ENCODE measurements around the gene BMP10.

BMP10 gene

DNA sequence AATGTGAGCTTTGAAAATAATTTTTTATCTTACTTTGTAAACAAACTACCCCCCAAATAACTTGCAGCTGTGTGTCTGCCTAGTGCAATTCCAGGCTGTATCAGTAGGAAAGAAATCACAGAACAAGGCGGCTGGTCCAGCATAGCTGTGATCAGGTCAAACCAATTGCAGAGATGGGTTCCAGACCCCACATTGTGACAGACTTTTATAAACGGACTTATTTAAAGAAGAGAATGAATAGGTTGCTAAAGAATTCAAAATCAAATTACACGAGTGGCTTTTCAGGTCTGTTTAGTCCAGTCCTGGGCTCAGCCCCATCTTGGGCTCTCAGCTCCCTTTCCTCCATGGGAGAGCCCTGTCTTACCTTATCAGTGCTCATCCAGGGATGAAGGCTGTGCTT is 11.1 kb downstream of the BMP10 start:
- H2BK120ac ChIP-seq (ENCODE audit: low read depth, low read length) = peak overlapping the region; percentile 45
- H4K91ac ChIP-seq (ENCODE audit: low read length) = no peak overlapping the region
- no peak overlapping the region for H3K27ac ChIP-seq (ENCODE audit: low read length, poor library complexity, severe bottlenecking)
- H2AK5ac ChIP-seq (ENCODE audit: low read length, severe bottlenecking) = no peak overlapping the region
- H3K36me3 ChIP-seq (ENCODE audit: control insufficient read depth in 1 of 2, insufficient read depth in 2 of 2, low read depth in 1 of 2, low read length in 2 of 2) = no peaks in the 10 kb centered on the region
- no peak overlapping the region for H2BK12ac ChIP-seq (ENCODE audit: low read length in 2 of 2)
- H3K18ac ChIP-seq (ENCODE audit: low read depth in 1 of 2, low read length in 2 of 2) = no peak overlapping the region
- H3K4me1 ChIP-seq (ENCODE audit: control insufficient read depth, insufficient read depth, low read depth, low read length) = no peaks in the 10 kb centered on the region
- no peak overlapping the region for H4K8ac ChIP-seq (ENCODE audit: low read length)
- no peak for DNase-seq
- H3K14ac ChIP-seq (ENCODE audit: low read length in 2 of 2) = no peak overlapping the region
- no peak overlapping the region for H3K4me2 ChIP-seq (ENCODE audit: low read length, poor library complexity, severe bottlenecking)
- no peaks in the 10 kb centered on the region for H3K79me1 ChIP-seq (replicated peaks; ENCODE audit: low read length, poor library complexity, severe bottlenecking)
- no peak overlapping the region for H3K9ac ChIP-seq (ENCODE audit: low read length)
- H3K27me3 ChIP-seq (ENCODE audit: control insufficient read depth in 1 of 2, insufficient read depth in 1 of 2, low read length in 2 of 2) = peaks cover 17 to 38% of the 10 kb centered on the region in 2 experiments
- H2BK15ac ChIP-seq (ENCODE audit: low read depth, poor library complexity, severe bottlenecking) = no peak overlapping the region
- no peak overlapping the region for H2AFZ ChIP-seq (ENCODE audit: low read depth, low read length)
- H3K4me3 ChIP-seq (ENCODE audit: insufficient read depth in 1 of 2, low read depth in 1 of 2, low read length in 2 of 2) = no peak overlapping the region
- H3K9me3 ChIP-seq (ENCODE audit: control insufficient read depth, low read length) = no peaks in the 10 kb centered on the region
- no peak overlapping the region for H2BK5ac ChIP-seq (ENCODE audit: low read depth, low read length, poor library complexity, severe bottlenecking)
- 61% methylated on average over 2 of the region's 3 CpGs for WGBS
- H3K4ac ChIP-seq (ENCODE audit: low read depth in 1 of 2, low read length in 2 of 2) = no peak overlapping the region
- no peak overlapping the region for H3K23ac ChIP-seq (ENCODE audit: low read length in 2 of 2)

DNA sequence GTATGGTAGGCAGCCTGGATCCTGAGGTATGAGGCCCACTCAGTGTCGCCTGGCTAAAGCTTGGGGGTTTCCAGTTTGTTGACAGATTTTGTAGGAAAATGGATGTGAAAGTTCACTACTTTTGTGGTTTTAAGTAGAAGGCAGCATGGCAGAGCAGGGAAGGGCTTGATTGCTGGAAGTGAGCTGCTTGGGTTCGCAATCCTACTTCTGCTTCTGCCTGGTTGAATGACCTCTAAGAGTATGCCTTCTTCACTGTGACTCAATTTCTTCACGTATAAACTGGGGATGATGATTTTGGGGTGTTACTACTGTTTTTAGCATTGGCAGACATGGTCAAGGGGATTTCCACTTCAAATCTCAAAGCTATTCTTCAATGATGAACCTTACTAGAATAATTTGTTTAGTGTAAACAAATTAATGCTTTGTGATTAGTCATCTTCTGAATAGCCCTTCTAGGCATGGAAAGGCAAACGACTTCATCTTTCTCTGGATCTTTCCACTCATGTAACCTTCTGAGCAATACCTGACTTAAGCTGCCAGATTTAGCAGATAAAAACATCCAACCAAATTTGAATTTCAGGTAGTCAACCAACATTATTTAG is 13.2 kb downstream of the BMP10 start:
- no peaks in the 10 kb centered on the region for H3K79me1 ChIP-seq (replicated peaks; ENCODE audit: low read length, poor library complexity, severe bottlenecking)
- WGBS = 46% methylated on average over 3 of the region's 4 CpGs
- H2AK5ac ChIP-seq (ENCODE audit: low read length, severe bottlenecking) = no peak overlapping the region
- no peak overlapping the region for H3K9ac ChIP-seq (ENCODE audit: low read length)
- no peak overlapping the region for H3K18ac ChIP-seq (ENCODE audit: low read depth in 1 of 2, low read length in 2 of 2)
- no peak overlapping the region for H3K23ac ChIP-seq (ENCODE audit: low read length in 2 of 2)
- peak overlapping the region in 1 of 2 experiments; percentile 61 for H2BK12ac ChIP-seq (ENCODE audit: low read length in 2 of 2)
- H4K8ac ChIP-seq (ENCODE audit: low read length) = no peak overlapping the region
- H2BK5ac ChIP-seq (ENCODE audit: low read depth, low read length, poor library complexity, severe bottlenecking) = no peak overlapping the region
- H2BK120ac ChIP-seq (ENCODE audit: low read depth, low read length) = no peak overlapping the region
- no peaks in the 10 kb centered on the region for H3K4me1 ChIP-seq (ENCODE audit: control insufficient read depth, insufficient read depth, low read depth, low read length)
- H3K27me3 ChIP-seq (ENCODE audit: control insufficient read depth in 1 of 2, insufficient read depth in 1 of 2, low read length in 2 of 2) = peaks cover 13 to 33% of the 10 kb centered on the region in 2 experiments
- no peak overlapping the region for H3K4me3 ChIP-seq (ENCODE audit: insufficient read depth in 1 of 2, low read depth in 1 of 2, low read length in 2 of 2)
- H3K27ac ChIP-seq (ENCODE audit: low read length, poor library complexity, severe bottlenecking) = no peak overlapping the region
- H4K91ac ChIP-seq (ENCODE audit: low read length) = no peak overlapping the region
- no peak overlapping the region for H2AFZ ChIP-seq (ENCODE audit: low read depth, low read length)
- H3K36me3 ChIP-seq (ENCODE audit: control insufficient read depth in 1 of 2, insufficient read depth in 2 of 2, low read depth in 1 of 2, low read length in 2 of 2) = no peaks in the 10 kb centered on the region
- no peaks in the 10 kb centered on the region for H3K9me3 ChIP-seq (ENCODE audit: control insufficient read depth, low read length)
- H3K14ac ChIP-seq (ENCODE audit: low read length in 2 of 2) = no peak overlapping the region
- no peak overlapping the region for H3K4ac ChIP-seq (ENCODE audit: low read depth in 1 of 2, low read length in 2 of 2)
- no peak overlapping the region for H2BK15ac ChIP-seq (ENCODE audit: low read depth, poor library complexity, severe bottlenecking)
- DNase-seq = peak; percentile 84
- H3K4me2 ChIP-seq (ENCODE audit: low read length, poor library complexity, severe bottlenecking) = no peak overlapping the region

DNA sequence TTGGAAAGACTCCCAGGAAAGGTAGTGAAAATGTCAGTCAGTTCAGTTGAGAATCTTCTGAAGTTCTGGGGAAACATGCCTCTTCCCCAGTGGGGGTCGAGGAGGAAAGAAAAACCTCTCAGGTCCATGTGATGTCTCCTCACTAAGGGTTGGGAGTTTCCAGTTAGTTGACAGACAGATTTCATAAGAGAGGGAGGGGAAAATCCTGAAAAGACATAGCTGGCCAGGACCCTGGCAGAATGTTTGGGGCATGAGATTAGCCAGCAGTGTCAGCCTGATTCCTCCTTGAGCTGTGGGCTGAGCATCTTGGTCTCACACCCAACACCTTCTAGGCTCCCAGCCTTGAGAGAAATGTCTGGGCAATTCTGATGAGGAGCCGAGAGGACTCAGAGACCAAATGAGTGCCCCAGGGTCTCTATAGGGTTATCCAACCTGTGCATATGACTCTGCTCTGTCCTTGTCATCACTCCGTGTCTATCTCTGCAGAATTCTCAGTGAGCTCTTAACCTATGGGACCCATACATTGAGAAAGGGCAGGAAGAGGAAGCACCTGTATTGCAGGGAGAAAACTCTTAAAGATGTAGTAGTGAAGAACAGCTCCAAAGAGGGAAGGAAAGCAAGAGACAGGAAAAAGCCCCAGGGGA is 13.9 kb downstream of the BMP10 start:
- no peak overlapping the region for H3K4me2 ChIP-seq (ENCODE audit: low read length, poor library complexity, severe bottlenecking)
- H2AK5ac ChIP-seq (ENCODE audit: low read length, severe bottlenecking) = no peak overlapping the region
- no peak overlapping the region for H3K18ac ChIP-seq (ENCODE audit: low read depth in 1 of 2, low read length in 2 of 2)
- H3K79me1 ChIP-seq (replicated peaks; ENCODE audit: low read length, poor library complexity, severe bottlenecking) = no peaks in the 10 kb centered on the region
- H3K9me3 ChIP-seq (ENCODE audit: control insufficient read depth, low read length) = no peaks in the 10 kb centered on the region
- H4K91ac ChIP-seq (ENCODE audit: low read length) = no peak overlapping the region
- H3K4me1 ChIP-seq (ENCODE audit: control insufficient read depth, insufficient read depth, low read depth, low read length) = no peaks in the 10 kb centered on the region
- H3K4ac ChIP-seq (ENCODE audit: low read depth in 1 of 2, low read length in 2 of 2) = no peak overlapping the region
- H3K27me3 ChIP-seq (ENCODE audit: control insufficient read depth in 1 of 2, insufficient read depth in 1 of 2, low read length in 2 of 2) = peaks cover 13 to 27% of the 10 kb centered on the region in 2 experiments
- H2AFZ ChIP-seq (ENCODE audit: low read depth, low read length) = no peak overlapping the region
- H2BK5ac ChIP-seq (ENCODE audit: low read depth, low read length, poor library complexity, severe bottlenecking) = no peak overlapping the region
- H3K36me3 ChIP-seq (ENCODE audit: control insufficient read depth in 1 of 2, insufficient read depth in 2 of 2, low read depth in 1 of 2, low read length in 2 of 2) = no peaks in the 10 kb centered on the region
- no peak overlapping the region for H3K23ac ChIP-seq (ENCODE audit: low read length in 2 of 2)
- no peak overlapping the region for H4K8ac ChIP-seq (ENCODE audit: low read length)
- WGBS = 88% methylated on average over 3 of the region's 3 CpGs
- DNase-seq = no peak
- H2BK120ac ChIP-seq (ENCODE audit: low read depth, low read length) = no peak overlapping the region
- H2BK12ac ChIP-seq (ENCODE audit: low read length in 2 of 2) = peak overlapping the region in 1 of 2 experiments; percentile 60
- H3K9ac ChIP-seq (ENCODE audit: low read length) = no peak overlapping the region
- H3K27ac ChIP-seq (ENCODE audit: low read length, poor library complexity, severe bottlenecking) = no peak overlapping the region
- H3K4me3 ChIP-seq (ENCODE audit: insufficient read depth in 1 of 2, low read depth in 1 of 2, low read length in 2 of 2) = no peak overlapping the region
- no peak overlapping the region for H2BK15ac ChIP-seq (ENCODE audit: low read depth, poor library complexity, severe bottlenecking)
- peak overlapping the region in 1 of 2 experiments; percentile 20 for H3K14ac ChIP-seq (ENCODE audit: low read length in 2 of 2)

DNA sequence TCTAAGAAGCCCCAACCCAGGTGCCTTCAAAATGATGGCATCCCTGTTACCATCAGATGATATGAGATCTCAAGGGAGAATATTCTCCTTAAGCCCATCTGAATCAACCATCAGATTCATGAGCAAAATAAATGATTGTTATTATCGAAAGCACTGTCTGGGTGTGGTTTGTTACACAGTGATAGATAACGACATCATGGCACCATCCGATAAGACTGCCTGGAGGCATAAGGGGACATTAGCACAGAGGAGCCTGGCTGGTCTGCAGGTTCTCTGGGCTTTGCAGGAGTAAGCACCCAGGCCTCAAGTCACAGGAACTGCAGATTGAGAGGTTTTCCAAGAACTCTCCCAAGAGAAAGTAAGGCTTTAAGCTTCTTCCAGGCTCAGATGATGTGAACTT is 15.6 kb downstream of the BMP10 start:
- Histone ChIP-seq H3K9me3 (ENCODE audit: control insufficient read depth, low read length) (no peaks in the 10 kb centered on the region), H3K27ac (ENCODE audit: low read length, poor library complexity, severe bottlenecking) (no peak overlapping the region), H2BK5ac (ENCODE audit: low read depth, low read length, poor library complexity, severe bottlenecking) (no peak overlapping the region), H3K4me1 (ENCODE audit: control insufficient read depth, insufficient read depth, low read depth, low read length) (no peaks in the 10 kb centered on the region), H2AFZ (ENCODE audit: low read depth, low read length) (no peak overlapping the region), H3K9ac (ENCODE audit: low read length) (no peak overlapping the region), H3K27me3 (ENCODE audit: control insufficient read depth in 1 of 2, insufficient read depth in 1 of 2, low read length in 2 of 2) (peaks cover 13 to 27% of the 10 kb centered on the region in 2 experiments), H3K4ac (ENCODE audit: low read depth in 1 of 2, low read length in 2 of 2) (no peak overlapping the region), H4K91ac (ENCODE audit: low read length) (no peak overlapping the region), H3K23ac (ENCODE audit: low read length in 2 of 2) (no peak overlapping the region), H3K4me3 (ENCODE audit: insufficient read depth in 1 of 2, low read depth in 1 of 2, low read length in 2 of 2) (no peak overlapping the region), H3K4me2 (ENCODE audit: low read length, poor library complexity, severe bottlenecking) (no peak overlapping the region), H3K18ac (ENCODE audit: low read depth in 1 of 2, low read length in 2 of 2) (no peak overlapping the region), H2BK15ac (ENCODE audit: low read depth, poor library complexity, severe bottlenecking) (no peak overlapping the region), H2BK12ac (ENCODE audit: low read length in 2 of 2) (no peak overlapping the region), H4K8ac (ENCODE audit: low read length) (no peak overlapping the region), H3K14ac (ENCODE audit: low read length in 2 of 2) (no peak overlapping the region), H3K36me3 (ENCODE audit: control insufficient read depth in 1 of 2, insufficient read depth in 2 of 2, low read depth in 1 of 2, low read length in 2 of 2) (no peaks in the 10 kb centered on the region), H3K79me1 (replicated peaks; ENCODE audit: low read length, poor library complexity, severe bottlenecking) (no peaks in the 10 kb centered on the region), H2BK120ac (ENCODE audit: low read depth, low read length) (no peak overlapping the region), H2AK5ac (ENCODE audit: low read length, severe bottlenecking) (no peak overlapping the region)
- 97% methylated on average over 3 of the region's 3 CpGs for WGBS
- DNase-seq = no peak

Measured in mesenchymal stem cell (in vitro differentiated cells and primary cell).